GM23338 (cell line): ENCODE measurements around the gene MRTO4. TPM values are rescaled to one million over a fixed set of nuclear protein-coding genes. Genes with fewer than 3 reads are reported as not detected.

Source experiments
- ATAC-seq: fragments of 200-7000 bp; cut with Tn5 transposase; 3 replicates; pipeline ENCODE4 v1.9.1; 2020
- DNase-seq: peaks from one replicate; pipeline ENCODE4 v3.0.0-alpha.2; 2015; ENCODE audit warnings: low spot score
- H2AFZ ChIP-seq: fragments of 200-600 bp; sonication (generic); 2 replicates; pipeline ENCODE4 v1.8.0; 2016; ENCODE audit warnings: antibody characterized with exemption, mild to moderate bottlenecking, moderate library complexity
- H3F3A ChIP-seq: fragments of 200-600 bp; sonication (generic); replicated peaks from 2 replicates; pipeline ENCODE4 v1.8.0; 2017; ENCODE audit warnings: antibody characterized with exemption, mixed run types, low read depth
- H3K27ac ChIP-seq: fragments of 200-600 bp; sonication (generic); 2 replicates; pipeline ENCODE4 v1.6.1; 2016; ENCODE audit warnings: low read depth
- H3K27me3 ChIP-seq: fragments of 200-600 bp; sonication (generic); 2 replicates; pipeline ENCODE4 v1.8.0; 2016; ENCODE audit warnings: mild to moderate bottlenecking, mixed run types, moderate library complexity; ENCODE audit not compliant: insufficient read depth
- H3K36me3 ChIP-seq: fragments of 200-600 bp; sonication (generic); 2 replicates; pipeline ENCODE4 v1.8.0; 2016; ENCODE audit warnings: mild to moderate bottlenecking; ENCODE audit not compliant: insufficient read depth
- H3K4me1 ChIP-seq: fragments of 200-600 bp; sonication (generic); 2 replicates; pipeline ENCODE4 v1.8.0; 2016; ENCODE audit warnings: mild to moderate bottlenecking, moderate library complexity; ENCODE audit not compliant: insufficient read depth
- H3K4me2 ChIP-seq: fragments of 200-600 bp; sonication (generic); 2 replicates; pipeline ENCODE4 v1.7.1; 2017; ENCODE audit warnings: mixed run types
- H3K4me3 ChIP-seq: fragments of 200-600 bp; sonication (generic); 2 replicates; pipeline ENCODE4 v1.6.1; 2016; ENCODE audit warnings: mixed run types
- H3K79me2 ChIP-seq: fragments of 200-600 bp; sonication (generic); replicated peaks from 2 replicates; pipeline ENCODE4 v1.8.0; 2017; ENCODE audit warnings: mild to moderate bottlenecking; ENCODE audit not compliant: insufficient read depth
- H3K9me2 ChIP-seq: fragments of 200-600 bp; sonication (generic); 2 replicates; pipeline ENCODE4 v1.8.0; 2017; ENCODE audit not compliant: insufficient read depth
- H4K20me1 ChIP-seq: fragments of 200-600 bp; sonication (generic); replicated peaks from 2 replicates; pipeline ENCODE4 v1.8.0; 2017; ENCODE audit warnings: mild to moderate bottlenecking; ENCODE audit not compliant: insufficient read depth
- H3K27ac Mint-ChIP-seq: 2 replicates; pipeline ENCODE4 v1.8.0; 2020; ENCODE audit warnings: inconsistent platforms, mild to moderate bottlenecking, moderate library complexity, mixed read lengths
- H3K27me3 Mint-ChIP-seq: 3 replicates; pipeline ENCODE4 v1.8.0; 2022; ENCODE audit warnings: low read depth, mild to moderate bottlenecking, moderate library complexity, mixed read lengths, inconsistent platforms; ENCODE audit not compliant: insufficient read depth, poor library complexity
- H3K36me3 Mint-ChIP-seq: 3 replicates; pipeline ENCODE4 v1.8.0; 2021; ENCODE audit warnings: low read depth, mild to moderate bottlenecking, inconsistent platforms, moderate library complexity, mixed read lengths
- H3K4me1 Mint-ChIP-seq: 3 replicates; pipeline ENCODE4 v1.8.0; 2020; ENCODE audit warnings: mild to moderate bottlenecking, inconsistent platforms, mixed read lengths
- H3K4me3 Mint-ChIP-seq: 3 replicates; pipeline ENCODE4 v1.8.0; 2021; ENCODE audit warnings: moderate library complexity, mild to moderate bottlenecking, inconsistent platforms, mixed read lengths
- H3K9me3 Mint-ChIP-seq: 3 replicates; pipeline ENCODE4 v1.8.0; 2020; ENCODE audit warnings: moderate library complexity, mild to moderate bottlenecking, inconsistent platforms, mixed read lengths
- CREB1 ChIP-seq: fragments of 250-450 bp; sonication (Bioruptor Pico); IDR thresholded peaks from 2 replicates; pipeline ENCODE4 v1.5.0; 2020; ENCODE audit warnings: low read depth, mild to moderate bottlenecking, moderate library complexity
- CTCF ChIP-seq, 2 experiments: fragments of 200-600 bp in 1 of 2; sonication (generic) in 1 of 2; conservative IDR thresholded peaks; 2 replicates each; pipeline versions ENCODE4 v1.5.1 to v1.6.1; 2016 to 2017; ENCODE audit warnings: antibody characterized with exemption in 2 of 2, low read depth in 2 of 2, mild to moderate bottlenecking in 2 of 2, moderate library complexity in 1 of 2
- ETS1 ChIP-seq: IDR thresholded peaks from 2 replicates; pipeline ENCODE4 v1.6.1; 2016; ENCODE audit warnings: antibody characterized with exemption
- EZH2 ChIP-seq: fragments of 200-600 bp; sonication (generic); IDR thresholded peaks from one replicate; pipeline ENCODE4 v1.8.0; 2017; ENCODE audit warnings: antibody characterized with exemption, mild to moderate bottlenecking, low read depth; ENCODE audit not compliant: unreplicated experiment
- EZH2phosphoT487 ChIP-seq: fragments of 200-600 bp; sonication (generic); IDR thresholded peaks from one replicate; pipeline ENCODE4 v1.8.1; 2018; ENCODE audit warnings: antibody characterized with exemption; ENCODE audit not compliant: unreplicated experiment
- JUNB ChIP-seq: IDR thresholded peaks from one replicate; pipeline ENCODE4 v1.6.1; 2016; ENCODE audit warnings: antibody characterized with exemption; ENCODE audit not compliant: unreplicated experiment
- NANOG ChIP-seq: IDR thresholded peaks from 2 replicates; pipeline ENCODE4 v1.6.1; 2016; ENCODE audit warnings: antibody characterized with exemption, borderline replicate concordance
- POLR2AphosphoS5 ChIP-seq: IDR thresholded peaks from 2 replicates; pipeline ENCODE4 v1.6.1; 2016; ENCODE audit warnings: antibody characterized with exemption, low read depth
- REST ChIP-seq: IDR thresholded peaks from one replicate; pipeline ENCODE4 v1.6.1; 2018; ENCODE audit warnings: antibody characterized with exemption; ENCODE audit not compliant: unreplicated experiment
- STAT1 ChIP-seq: IDR thresholded peaks from one replicate; pipeline ENCODE4 v1.6.1; 2016; ENCODE audit warnings: antibody characterized with exemption; ENCODE audit not compliant: unreplicated experiment
- ZNF114 ChIP-seq: fragments of 250-450 bp; sonication (Bioruptor Pico); IDR thresholded peaks from 2 replicates; pipeline ENCODE4 v1.5.0; 2020; ENCODE audit warnings: mild to moderate bottlenecking, moderate library complexity
- ZNF331 ChIP-seq: fragments of 250-450 bp; sonication (Bioruptor Pico); IDR thresholded peaks from 2 replicates; pipeline ENCODE4 v1.5.0; 2020; ENCODE audit warnings: low read depth, mild to moderate bottlenecking, moderate library complexity
- ZNF462 ChIP-seq: fragments of 250-450 bp; sonication (Bioruptor Pico); IDR thresholded peaks from 2 replicates; pipeline ENCODE4 v1.5.0; 2020; ENCODE audit warnings: mild to moderate bottlenecking, moderate library complexity
- polyA plus RNA-seq: library from polyadenylated mRNA; unstranded; fragments of >200 nt; fragmentation: Nextera tagmentation; extraction: Ambion mirVana; gene quantifications from 2 replicates; pipeline ENCODE4 v1.2.1, GENCODE V29; 2016
- total RNA-seq: library from RNA; depleted of rRNA; stranded (reverse); fragments of >200 nt; shearing (Covaris generic); gene quantifications from 2 replicates; pipeline ENCODE4 v1.2.3, GENCODE V29; 2014

MRTO4 gene
- total and polyA plus RNA-seq, 2 experiments from 2014 or later: 54.2 to 88.5 TPM

GRCh38 chr1:19212167-19212566 lies 39.4 kb upstream of the MRTO4 start (continued):
- no peak for TF ChIP-seq CREB1 (CRISPR knock-in tag)

GRCh38 chr1:19213580-19213979 lies 38.0 kb upstream of the MRTO4 start:
- no peak overlapping the region for H3K4me3 Mint-ChIP-seq
- peaks cover 16% of the 10 kb centered on the region for H3K4me1 ChIP-seq
- no peaks in the 10 kb centered on the region for H3K9me2 ChIP-seq
- H3K27ac ChIP-seq: no peak overlapping the region
- TF ChIP-seq POLR2AphosphoS5: no peak
- TF ChIP-seq ETS1: no peak
- TF ChIP-seq EZH2: no peak
- TF ChIP-seq CTCF (conservative IDR thresholded peaks at IDR 0.05; ENCODE audit: low read depth in 2 of 2): no peak
- TF ChIP-seq REST: no peak
- no peak for TF ChIP-seq ZNF331 (CRISPR knock-in tag)
- TF ChIP-seq STAT1: no peak
- TF ChIP-seq EZH2phosphoT487: no peak
- no peak for TF ChIP-seq ZNF462 (CRISPR knock-in tag)
- no peak for TF ChIP-seq JUNB
- TF ChIP-seq NANOG: no peak
- TF ChIP-seq ZNF114: no peak
- TF ChIP-seq CREB1 (CRISPR knock-in tag): no peak
- H3K36me3 Mint-ChIP-seq: peaks cover 23% of the 10 kb centered on the region
- DNase-seq (no peak), ATAC-seq (no peak)
- H3K4me2 ChIP-seq: no peak overlapping the region
- peaks cover 7% of the 10 kb centered on the region for H3K27me3 Mint-ChIP-seq
- no peak overlapping the region for H2AFZ ChIP-seq
- H3K36me3 ChIP-seq: peaks cover 9% of the 10 kb centered on the region
- no peak overlapping the region for H3K27ac Mint-ChIP-seq
- H3K79me2 ChIP-seq: peaks cover 57% of the 10 kb centered on the region
- H3K4me1 Mint-ChIP-seq: peaks cover 8% of the 10 kb centered on the region; the same call in 2 of the 3 replicates
- no peaks in the 10 kb centered on the region for H3K9me3 Mint-ChIP-seq
- peaks cover 11% of the 10 kb centered on the region for H3F3A ChIP-seq
- H3K4me3 ChIP-seq: no peak overlapping the region
- no peaks in the 10 kb centered on the region for H3K27me3 ChIP-seq
- peaks cover 27% of the 10 kb centered on the region for H4K20me1 ChIP-seq
